T47D (cell line): ENCODE measurements around the gene SWAP70.
"Not testable (repeated sequence)": the region's sequence is repeated elsewhere in the genome, so short reads cannot be mapped to it uniquely, and the experiment has no call there.

Experiments used
- DNase-seq, 2 experiments: peaks; one replicate each; pipeline versions ENCODE4 v3.0.0 to v3.0.0-alpha.2; 2011 to 2012; ENCODE audit warnings: low read depth in 1 of 2, low spot score in 1 of 2
- JUND ChIP-seq: IDR thresholded peaks from 2 replicates; pipeline ENCODE4 v1.6.1; 2012; ENCODE audit warnings: low read depth
- in situ Hi-C: cut with HindIII; loops from 2 replicates; pipeline ENCODE4 v1.10.0; 2016; ENCODE audit warnings: low sequenced_read_pairs, low pct_unique_long_range_greater_than_20kb

SWAP70 gene

DNA sequence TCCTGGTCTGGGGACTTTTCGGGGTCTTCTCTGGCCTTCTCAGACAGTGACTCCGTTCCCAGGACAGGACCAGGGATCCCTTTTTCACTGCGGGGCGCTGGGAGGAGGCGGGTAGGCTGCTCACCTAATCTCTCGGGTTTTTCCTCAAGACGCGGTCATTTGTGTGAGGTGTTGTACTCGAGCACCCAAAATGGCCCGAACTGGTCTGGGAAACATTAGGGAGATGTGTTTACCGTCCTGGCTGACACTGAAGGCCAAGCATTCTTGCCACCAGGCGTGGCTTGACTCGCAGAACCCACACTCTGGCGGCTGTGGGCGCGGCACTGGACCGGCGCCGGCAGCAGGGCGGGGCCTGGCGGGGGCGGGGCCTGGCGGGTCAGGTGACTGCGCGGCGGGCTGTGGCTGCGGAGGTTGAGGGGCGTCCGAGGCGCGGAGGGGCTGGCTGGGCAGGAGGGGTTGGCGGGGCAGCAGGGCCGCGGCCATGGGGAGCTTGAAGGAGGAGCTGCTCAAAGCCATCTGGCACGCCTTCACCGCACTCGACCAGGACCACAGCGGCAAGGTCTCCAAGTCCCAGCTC is at the start of gene SWAP70:
SWAP70 (plus strand) TSS at position 379 of the 577 bp plus-strand sequence; CDS start at position 482, 103 bp downstream.
- DNase-seq: peak; percentile 83 to 92
- in situ Hi-C loops: no loop called here
- no peak for TF ChIP-seq JUND

DNA sequence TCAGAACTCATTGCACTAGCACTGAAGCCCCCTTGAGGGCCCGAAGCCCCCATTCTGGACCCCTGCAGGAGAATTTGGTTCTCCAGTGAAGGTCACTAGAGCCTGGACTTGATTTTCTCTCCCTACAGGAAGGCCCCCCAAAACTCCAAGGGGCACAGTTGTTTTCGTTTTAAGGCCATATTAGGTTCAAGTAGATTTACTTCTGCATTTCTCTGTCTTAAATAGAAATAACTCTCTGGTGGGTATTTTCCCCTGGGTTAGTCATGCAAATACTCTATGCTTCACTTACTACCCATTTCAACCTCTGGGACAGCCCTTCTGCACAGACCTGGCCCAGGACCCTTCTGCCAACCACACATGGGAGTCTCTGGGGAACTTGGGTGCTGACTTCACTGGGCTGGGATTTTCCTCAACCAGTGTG is 48.8 kb upstream of the SWAP70 start:
- TF ChIP-seq JUND: no peak
- in situ Hi-C loops: no loop called here
- no peak for DNase-seq

DNA sequence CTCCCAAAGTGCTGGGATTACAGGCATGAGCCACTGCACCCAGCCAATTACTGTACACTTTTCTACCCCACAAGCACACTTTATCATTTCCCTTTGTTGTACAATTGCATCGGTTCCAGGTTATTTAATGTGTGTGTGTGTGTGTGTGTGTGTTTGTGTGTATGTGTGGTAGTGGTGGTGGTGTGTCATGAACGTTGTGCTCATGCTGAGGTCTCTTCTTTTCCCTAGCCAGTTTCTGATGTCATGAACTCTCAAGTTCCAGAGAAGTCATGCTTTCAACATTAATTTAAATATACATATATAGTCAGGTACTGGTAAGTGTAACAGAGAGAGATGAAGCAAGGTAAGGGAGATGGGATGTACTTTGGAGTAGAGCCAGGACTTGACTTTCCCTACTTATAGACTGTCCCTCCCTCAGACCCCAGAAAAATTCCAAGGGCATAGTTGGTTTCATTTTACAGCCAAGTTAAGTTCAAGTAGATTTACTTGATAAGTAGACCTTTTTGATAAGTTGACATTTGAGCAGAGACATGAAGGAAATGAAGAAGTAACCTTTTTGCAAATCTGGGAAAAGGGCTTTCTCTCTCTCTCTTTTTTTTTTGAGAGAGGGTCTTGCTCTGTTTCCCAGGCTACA is 47.7 kb upstream of the SWAP70 start:
- TF ChIP-seq JUND: no peak
- in situ Hi-C loops: no loop called here

DNA sequence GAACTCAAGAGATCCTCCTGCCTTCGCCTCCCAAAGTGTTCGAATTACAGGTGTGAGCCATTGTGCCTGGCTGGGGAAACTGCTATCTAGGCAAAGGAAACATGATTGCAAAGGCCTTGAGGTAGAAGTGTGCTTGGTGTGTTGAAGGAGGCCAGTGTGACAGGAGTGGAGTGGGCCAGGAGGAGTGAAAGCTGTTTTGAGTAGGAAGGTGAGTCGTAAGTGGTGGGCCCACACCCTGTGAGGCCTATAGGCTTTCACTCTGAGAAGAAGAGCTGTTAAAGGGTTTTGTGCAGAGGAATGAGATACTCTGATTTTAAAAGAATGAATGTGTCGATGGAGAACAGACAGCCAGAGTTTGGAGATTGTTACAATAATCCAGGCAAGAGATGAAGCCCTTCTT is 47.0 kb upstream of the SWAP70 start:
- no peak for DNase-seq
- in situ Hi-C loops: no loop called here
- no peak for TF ChIP-seq JUND

More for the DNA sequence above, 47.7 kb upstream of the SWAP70 start:
- no peak for DNase-seq

DNA sequence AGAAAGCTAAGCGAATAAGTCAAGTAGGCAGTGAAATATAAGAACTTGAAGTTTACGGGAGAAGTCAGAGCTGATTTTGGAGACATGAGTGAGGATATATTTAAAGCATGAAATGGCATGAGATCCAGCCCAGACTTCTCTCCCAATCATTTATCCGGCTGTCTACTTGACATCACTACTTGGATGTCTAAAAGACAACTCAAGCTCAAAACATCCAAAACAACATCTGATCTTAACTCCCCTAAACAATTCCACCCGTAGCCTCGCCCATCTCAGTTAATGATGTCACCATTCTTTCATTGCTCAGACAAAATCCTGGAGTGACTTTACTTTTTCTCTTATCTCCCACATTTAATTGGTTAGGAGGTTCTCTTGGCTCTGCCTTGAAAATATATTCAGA is 45.9 kb upstream of the SWAP70 start:
- in situ Hi-C loops: no loop called here
- DNase-seq: no peak
- TF ChIP-seq JUND: no peak

DNA sequence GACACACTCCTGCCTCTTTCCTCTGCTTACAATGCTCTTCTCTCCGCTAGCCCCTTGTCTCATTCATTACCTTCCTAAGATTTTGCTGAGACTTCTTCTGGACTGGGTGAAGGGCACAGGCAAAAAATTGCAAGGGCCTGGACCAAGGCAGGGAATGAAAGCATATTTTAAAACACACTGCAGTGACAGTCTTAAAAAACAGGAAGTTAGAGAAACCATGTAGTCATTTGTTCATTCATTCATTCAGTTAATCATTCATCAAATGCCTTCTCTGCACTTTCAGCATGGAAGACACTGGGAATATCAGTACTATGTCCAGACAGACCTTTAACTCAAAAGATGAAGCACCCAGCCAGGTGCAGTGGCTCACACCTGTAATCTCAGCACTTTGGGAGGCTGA is 44.9 kb upstream of the SWAP70 start:
- in situ Hi-C loops: no loop called here
- DNase-seq: no peak
- no peak for TF ChIP-seq JUND

DNA sequence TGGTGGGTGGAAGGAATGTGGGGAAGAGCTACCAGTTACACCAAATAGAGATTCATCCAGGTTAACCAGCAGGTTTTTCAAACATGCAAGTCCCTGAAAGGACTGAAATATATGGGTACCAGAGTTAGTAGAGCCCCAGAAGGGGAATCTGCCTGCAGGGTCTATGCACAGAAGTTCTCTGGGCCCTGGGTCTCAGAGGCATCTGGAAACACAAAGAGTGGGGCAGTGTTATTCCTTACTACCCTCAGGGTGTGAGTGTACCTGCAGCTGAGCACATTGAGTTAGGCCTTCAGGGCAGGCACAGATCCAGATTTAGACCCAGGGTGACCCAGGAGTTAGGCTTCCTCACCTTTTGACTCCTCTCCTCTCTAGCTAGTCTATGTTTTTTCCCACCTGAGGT is 43.9 kb upstream of the SWAP70 start:
- in situ Hi-C loops: no loop called here
- TF ChIP-seq JUND: no peak
- DNase-seq: no peak

DNA sequence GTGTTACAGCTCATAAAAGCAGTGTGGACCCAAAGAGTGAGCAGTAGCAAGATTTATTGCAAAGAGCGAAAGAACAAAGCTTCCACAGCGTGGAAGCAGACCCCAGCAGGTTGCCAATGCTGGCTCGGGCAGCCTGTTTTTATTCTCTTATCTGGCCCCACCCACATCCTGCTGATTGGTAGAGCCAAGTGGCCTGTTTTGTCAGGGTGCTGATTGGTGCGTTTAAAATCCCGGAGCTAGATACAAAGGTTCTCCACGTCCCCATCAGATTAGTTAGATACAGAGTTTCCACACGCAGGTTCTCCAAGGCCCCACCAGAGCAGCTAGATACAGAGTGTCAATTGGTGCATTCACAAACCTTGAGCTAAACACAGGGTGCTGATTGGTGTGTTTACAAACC is 41.5 kb upstream of the SWAP70 start:
- in situ Hi-C loops, DNase-seq: not testable (repeated sequence)

DNA sequence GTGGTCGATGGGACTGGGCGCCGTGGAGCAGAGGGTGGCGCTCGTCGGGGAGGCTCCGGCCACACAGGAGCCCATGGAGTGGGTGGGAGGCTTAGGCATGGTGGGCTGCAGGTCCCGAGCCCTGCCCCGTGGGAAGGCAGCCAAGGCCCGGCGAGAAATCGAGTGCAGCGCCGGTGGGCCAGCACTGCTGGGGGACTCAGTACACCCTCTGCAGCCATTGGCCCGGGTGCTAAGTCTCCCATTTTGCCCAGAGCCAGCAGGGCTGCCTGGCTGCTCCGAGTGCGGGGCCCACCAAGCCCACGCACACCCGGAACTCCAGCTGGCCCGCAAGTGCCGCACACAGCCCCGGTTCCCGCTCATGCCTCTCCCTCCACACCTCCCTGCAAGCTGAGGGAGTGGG is 40.8 kb upstream of the SWAP70 start:
- in situ Hi-C loops, DNase-seq: not testable (repeated sequence)

DNA sequence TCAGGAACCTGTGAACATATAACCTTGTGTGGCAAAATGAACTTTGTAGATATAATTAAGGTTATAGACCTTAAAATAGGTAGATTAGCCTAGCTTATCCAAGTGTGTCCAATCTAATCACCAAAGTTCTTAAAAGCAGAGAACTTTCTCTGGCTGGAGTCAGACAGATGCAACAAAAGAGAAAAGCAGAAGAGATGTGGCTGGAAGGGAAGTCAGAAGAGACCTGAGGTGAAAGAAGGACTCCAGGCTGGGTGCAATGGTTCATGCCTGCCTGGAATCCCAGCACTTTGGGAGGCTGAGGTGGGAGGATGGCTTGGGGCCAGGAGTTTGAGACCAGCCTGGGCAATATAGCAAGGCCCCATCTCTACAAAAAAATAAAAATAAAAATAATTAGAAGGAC is 39.4 kb upstream of the SWAP70 start:
- no peak for DNase-seq
- in situ Hi-C loops: no loop called here
- no peak for TF ChIP-seq JUND

DNA sequence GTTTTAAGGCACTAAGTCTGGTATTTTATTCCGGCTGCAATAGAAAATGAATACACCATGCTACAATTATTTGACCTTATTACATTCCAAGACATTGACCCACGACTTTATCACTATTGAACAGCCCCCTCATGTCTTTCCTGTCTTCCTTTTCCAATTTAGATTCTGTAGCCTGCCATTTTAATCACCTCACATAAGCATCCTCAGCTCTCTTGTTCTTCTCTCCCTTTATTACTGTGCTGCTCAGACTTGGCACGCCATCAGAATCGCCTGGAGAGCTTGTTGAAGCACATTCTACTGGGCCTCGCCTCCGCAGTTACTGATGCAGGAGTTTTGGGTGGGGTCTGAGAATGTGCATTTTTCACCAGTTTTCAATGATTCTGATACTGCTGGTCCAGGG is 38.7 kb upstream of the SWAP70 start:
- no peak for DNase-seq
- in situ Hi-C loops: no loop called here
- TF ChIP-seq JUND: no peak

DNA sequence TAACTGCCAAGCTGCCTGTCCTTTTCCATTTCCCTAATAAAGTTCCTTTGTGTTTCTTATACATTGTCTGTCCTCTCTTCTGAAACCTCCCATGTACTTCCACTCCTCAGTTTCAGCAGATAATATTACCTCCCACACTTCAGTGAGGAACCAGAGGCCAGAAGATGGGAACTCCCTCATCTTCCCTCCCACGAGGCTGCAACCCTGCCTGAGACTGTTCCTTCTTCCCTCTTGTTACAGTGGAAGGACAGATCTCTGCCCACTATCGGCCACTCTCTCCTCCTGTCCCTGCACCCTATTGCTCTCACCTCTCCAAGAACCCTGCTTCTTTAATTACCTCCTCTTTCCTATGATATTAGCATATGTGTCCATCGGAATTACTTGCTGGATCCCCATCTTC is 38.1 kb upstream of the SWAP70 start:
- in situ Hi-C loops: no loop called here
- no peak for TF ChIP-seq JUND
- DNase-seq: no peak

DNA sequence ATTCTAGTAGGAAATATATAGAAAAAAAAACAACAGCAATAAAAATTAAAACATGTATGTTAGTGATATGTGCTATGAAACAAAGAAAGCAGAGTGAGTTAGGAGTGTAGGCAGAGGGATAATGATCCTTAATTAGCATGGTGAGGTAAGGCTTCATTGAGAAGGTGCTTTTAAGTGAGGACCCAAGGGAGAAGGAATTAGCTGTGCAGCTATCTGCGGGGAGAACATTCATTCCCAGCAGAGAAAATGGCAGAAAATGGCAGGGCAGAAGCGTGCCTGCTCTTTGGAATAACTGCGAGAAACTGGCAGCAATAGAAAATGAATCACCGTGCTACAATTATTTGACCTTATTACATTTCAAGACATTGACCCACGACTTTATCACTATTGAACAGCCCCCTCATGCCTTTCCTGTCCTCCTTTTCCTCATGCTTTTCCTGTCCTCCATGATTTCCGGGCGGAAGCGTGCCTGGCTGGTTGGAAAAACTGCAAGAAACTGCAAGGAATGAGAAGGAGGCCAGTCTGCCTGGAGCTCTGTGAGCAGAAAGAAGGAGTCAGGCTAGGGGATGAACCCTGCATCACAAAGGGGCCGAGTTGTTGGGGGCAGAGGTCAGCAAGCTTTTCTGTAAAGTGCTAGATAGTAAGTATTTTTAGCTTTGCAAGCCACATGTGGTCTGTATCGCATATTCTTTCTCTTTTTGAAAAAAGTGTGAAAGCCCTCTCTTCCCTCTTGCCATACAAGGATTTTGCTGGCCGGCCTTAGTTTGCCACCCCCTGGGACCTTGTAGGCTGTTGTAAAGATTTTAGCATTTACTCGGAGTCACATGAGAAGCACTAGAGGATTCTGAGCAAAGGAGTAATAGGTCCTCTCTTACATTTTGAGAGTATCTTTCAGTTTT is 37.1 kb upstream of the SWAP70 start:
- no peak for DNase-seq

More for the DNA sequence above, 37.1 kb upstream of the SWAP70 start:
- no peak for TF ChIP-seq JUND
- in situ Hi-C loops: no loop called here
